Hematopoietic multipotent progenitor cell treated with erythropoietin and hydrocortisone succinate and interleukin-3 and kit ligand, for 4 days (in vitro differentiated cells): ENCODE data around the gene SOHLH1.

Source experiments
- DNase-seq: peaks from one replicate; pipeline ENCODE4 v3.0.0-alpha.2; 2015

The SOHLH1 gene

GRCh38 chr9:135699440-135699839 lies at the start of gene SOHLH1:
Gene SOHLH1, minus strand, starts transcription at chr9:135699481. Its CDS starts 14 bp downstream, at chr9:135699467.
- no peak for DNase-seq

GRCh38 chr9:135748676-135749075 lies 49.4 kb upstream of the SOHLH1 start:
- DNase-seq = no peak

- no peak for DNase-seq
These were observed 48.0 kb upstream of the SOHLH1 start for GRCh38 chr9:135747311-135747710.

GRCh38 chr9:135746565-135746964 lies 47.3 kb upstream of the SOHLH1 start:
- no peak for DNase-seq

GRCh38 chr9:135745686-135746324 lies 46.5 kb upstream of the SOHLH1 start:
- DNase-seq = no peak

- DNase-seq = no peak
These were observed 45.9 kb upstream of the SOHLH1 start for GRCh38 chr9:135745189-135745588.

- no peak for DNase-seq
These were observed 45.2 kb upstream of the SOHLH1 start for GRCh38 chr9:135744333-135745070.

GRCh38 chr9:135743546-135744332 lies 44.5 kb upstream of the SOHLH1 start:
- DNase-seq = no peak

GRCh38 chr9:135743021-135743420 lies 43.7 kb upstream of the SOHLH1 start:
- DNase-seq = no peak

GRCh38 chr9:135741276-135742219 lies 42.3 kb upstream of the SOHLH1 start:
- DNase-seq = no peak

- no peak for DNase-seq
These were observed 40.3 kb upstream of the SOHLH1 start for GRCh38 chr9:135739271-135740220.

- DNase-seq = no peak
These were observed 38.7 kb upstream of the SOHLH1 start for GRCh38 chr9:135737840-135738521.

- no peak for DNase-seq
These were observed 37.9 kb upstream of the SOHLH1 start for GRCh38 chr9:135736979-135737839.

- DNase-seq = no peak
These were observed 37.1 kb upstream of the SOHLH1 start for GRCh38 chr9:135736272-135736978.

- DNase-seq = no peak
These were observed 35.4 kb upstream of the SOHLH1 start for GRCh38 chr9:135734616-135735144.

- DNase-seq = peak; percentile 17
These were observed 33.4 kb upstream of the SOHLH1 start for GRCh38 chr9:135732569-135733257.

- no peak for DNase-seq
These were observed 32.2 kb upstream of the SOHLH1 start for GRCh38 chr9:135731454-135731853.

GRCh38 chr9:135729480-135729879 lies 30.2 kb upstream of the SOHLH1 start:
- DNase-seq = no peak
